Natural killer cell (primary cell): ENCODE data around the gene TMEM45A. TPM values are rescaled to one million over a fixed set of nuclear protein-coding genes. Genes with fewer than 3 reads are reported as not detected.

Experiments used
- ATAC-seq, 3 donors: fragments of 150-1000 bp in 2 of 3; fragments of 200-7000 bp in 1 of 3; cut with Tn5 transposase; 1 replicate in 1 of 3; 2 replicates in 2 of 3; pipeline ENCODE4 v1.10.0; 2021; ENCODE audit warnings: mild to moderate bottlenecking in 2 of 3, moderate library complexity in 2 of 3
- DNase-seq, 2 donors: peaks; one replicate each; pipeline versions ENCODE4 v3.0.0 to v3.0.0-alpha.2; 2013 to 2021; ENCODE audit warnings: mixed read lengths in 1 of 2
- H3K27ac ChIP-seq: one replicate; pipeline ENCODE4 v1.5.1; 2013; ENCODE audit warnings: mild to moderate bottlenecking, low read length
- H3K27me3 ChIP-seq: one replicate; pipeline ENCODE4 v1.6.1; 2013; ENCODE audit warnings: low read length; ENCODE audit not compliant: control insufficient read depth, insufficient read depth
- H3K36me3 ChIP-seq: one replicate; pipeline ENCODE4 v1.6.1; 2013; ENCODE audit warnings: low read length; ENCODE audit not compliant: control insufficient read depth, insufficient read depth
- H3K4me1 ChIP-seq: one replicate; pipeline ENCODE4 v1.6.1; 2013; ENCODE audit warnings: low read length; ENCODE audit not compliant: control insufficient read depth, insufficient read depth
- H3K4me3 ChIP-seq: one replicate; pipeline ENCODE4 v1.5.1; 2013; ENCODE audit warnings: low read length
- H3K9me3 ChIP-seq: one replicate; pipeline ENCODE4 v1.6.1; 2013; ENCODE audit warnings: low read length; ENCODE audit not compliant: control insufficient read depth, insufficient read depth
- H3K27ac Mint-ChIP-seq, 2 donors: one replicate each; pipeline ENCODE4 v1.8.0; 2022; ENCODE audit warnings: mild to moderate bottlenecking in 2 of 2, mixed read lengths in 2 of 2, moderate library complexity in 1 of 2
- H3K27me3 Mint-ChIP-seq, 2 donors: one replicate each; pipeline ENCODE4 v1.8.0; 2022; ENCODE audit warnings: low read depth in 2 of 2, mixed read lengths in 2 of 2
- H3K36me3 Mint-ChIP-seq: one replicate; pipeline ENCODE4 v1.8.0; 2022; ENCODE audit warnings: mixed read lengths
- H3K4me1 Mint-ChIP-seq, 2 donors: one replicate each; pipeline ENCODE4 v1.8.0; 2022; ENCODE audit warnings: mixed read lengths in 2 of 2
- H3K4me3 Mint-ChIP-seq: one replicate; pipeline ENCODE4 v1.8.0; 2022; ENCODE audit warnings: mild to moderate bottlenecking, moderate library complexity, mixed read lengths
- H3K9me3 Mint-ChIP-seq, 2 donors: one replicate each; pipeline ENCODE4 v1.8.0; 2022; ENCODE audit warnings: mixed read lengths in 2 of 2
- WGBS: methylation state at CpG from one replicate; pipeline ENCODE4 v1.1.7; 2013; ENCODE audit warnings: missing lambda C conversion rate; ENCODE audit not compliant: insufficient coverage; 5-methylcytosine and 5-hydroxymethylcytosine counted together
- intact Hi-C: fragments of 100-400 bp; cut with micrococcal nuclease; formaldehyde crosslinking; loops from one replicate; pipeline ENCODE4 v1.14.2; 2022
- total RNA-seq, 4 donors: library from RNA; stranded (reverse); fragments of 120-200 nt in 1 of 4; gene quantifications; one replicate each; pipeline versions ENCODE4 v1.2.3 to v1.2.4, GENCODE V29; 2013 to 2022
- TF ChIP-seq, protein P1 (sequence below): fragments of 200-600 bp; IDR thresholded peaks from one replicate; pipeline ENCODE4 v1.8.0; 2022; ENCODE audit warnings: antibody characterized with exemption

Gene TMEM45A
- total RNA-seq, 3 donors from 2014 or later (not counting 1 experiment from before 2014, with no cell fraction given), result 0.23 to 0.49 (median 0.25) TPM

DNA sequence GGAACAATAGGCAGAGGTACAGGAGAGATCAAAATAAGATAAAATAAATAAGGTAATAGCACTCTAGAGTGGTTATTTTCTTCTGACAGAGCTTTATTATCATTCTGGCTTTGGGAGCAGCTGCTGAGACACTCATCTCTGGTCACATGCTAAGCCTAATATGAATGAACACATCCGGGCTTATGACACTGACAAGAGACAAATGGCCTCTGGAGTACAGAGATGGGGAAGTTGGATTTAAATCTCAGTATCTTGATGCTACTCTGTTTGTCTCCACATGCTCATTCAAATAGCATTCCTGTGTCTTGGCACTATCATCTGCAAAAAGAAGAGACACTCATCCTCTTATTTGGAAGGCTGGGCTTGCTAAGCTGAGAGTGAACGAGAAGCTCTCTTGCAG, 55.6 kb downstream of the TMEM45A start:
- Histone ChIP-seq H3K4me3 (no peak overlapping the region), H3K36me3 (no peaks in the 10 kb centered on the region), H3K27ac (no peak overlapping the region), H3K9me3 (no peaks in the 10 kb centered on the region), H3K4me1 (no peaks in the 10 kb centered on the region), H3K27me3 (no peaks in the 10 kb centered on the region)
- H3K27me3 Mint-ChIP-seq, result peaks cover 10 to 30% of the 10 kb centered on the region in 2 donors
- DNase-seq, result no peak
- H3K27ac Mint-ChIP-seq, result no peak overlapping the region
- intact Hi-C loops, result no loop called here
- no peak for ATAC-seq
- 62% methylated on average over 2 of the region's 2 CpGs for WGBS
- no peaks in the 10 kb centered on the region for H3K9me3 Mint-ChIP-seq
- no peaks in the 10 kb centered on the region for H3K36me3 Mint-ChIP-seq
- H3K4me3 Mint-ChIP-seq, result no peak overlapping the region
- TF ChIP-seq, protein P1, sequence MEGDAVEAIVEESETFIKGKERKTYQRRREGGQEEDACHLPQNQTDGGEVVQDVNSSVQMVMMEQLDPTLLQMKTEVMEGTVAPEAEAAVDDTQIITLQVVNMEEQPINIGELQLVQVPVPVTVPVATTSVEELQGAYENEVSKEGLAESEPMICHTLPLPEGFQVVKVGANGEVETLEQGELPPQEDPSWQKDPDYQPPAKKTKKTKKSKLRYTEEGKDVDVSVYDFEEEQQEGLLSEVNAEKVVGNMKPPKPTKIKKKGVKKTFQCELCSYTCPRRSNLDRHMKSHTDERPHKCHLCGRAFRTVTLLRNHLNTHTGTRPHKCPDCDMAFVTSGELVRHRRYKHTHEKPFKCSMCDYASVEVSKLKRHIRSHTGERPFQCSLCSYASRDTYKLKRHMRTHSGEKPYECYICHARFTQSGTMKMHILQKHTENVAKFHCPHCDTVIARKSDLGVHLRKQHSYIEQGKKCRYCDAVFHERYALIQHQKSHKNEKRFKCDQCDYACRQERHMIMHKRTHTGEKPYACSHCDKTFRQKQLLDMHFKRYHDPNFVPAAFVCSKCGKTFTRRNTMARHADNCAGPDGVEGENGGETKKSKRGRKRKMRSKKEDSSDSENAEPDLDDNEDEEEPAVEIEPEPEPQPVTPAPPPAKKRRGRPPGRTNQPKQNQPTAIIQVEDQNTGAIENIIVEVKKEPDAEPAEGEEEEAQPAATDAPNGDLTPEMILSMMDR, result no peak
- no peaks in the 10 kb centered on the region for H3K4me1 Mint-ChIP-seq

DNA sequence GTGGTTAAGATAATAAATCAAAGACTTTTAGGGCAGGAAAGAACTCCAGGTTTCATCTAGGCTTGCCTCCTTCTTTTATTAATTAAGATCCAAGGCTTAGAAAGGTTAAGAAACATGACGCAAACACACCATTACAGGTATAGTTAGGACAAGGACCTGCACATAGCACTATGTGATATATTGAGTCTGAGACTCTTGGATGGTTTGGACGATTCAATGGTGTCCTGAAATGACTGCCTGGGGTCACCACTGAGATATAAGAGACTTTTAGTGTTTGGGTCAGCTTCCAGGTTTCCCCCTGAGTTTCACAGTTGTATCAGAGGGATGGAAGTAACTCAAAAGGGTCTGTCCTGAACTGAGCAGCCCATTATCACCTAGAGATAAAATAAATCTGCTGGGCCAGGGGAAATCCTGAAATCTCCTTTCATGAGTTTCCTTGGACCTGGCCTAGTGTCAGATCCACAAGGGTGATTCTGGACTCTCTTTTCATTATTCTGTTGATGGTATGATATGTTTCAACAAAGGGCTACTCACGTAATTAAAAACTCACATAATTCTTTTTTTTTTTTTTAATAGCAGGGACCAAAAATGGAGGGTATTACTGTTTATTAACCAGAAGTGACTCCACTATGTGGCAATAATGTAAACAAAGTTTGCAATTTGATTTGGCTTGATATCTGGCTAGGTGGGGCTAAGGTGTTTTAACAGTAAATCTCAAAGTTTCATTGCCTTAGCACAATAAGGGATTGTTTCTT, 61.4 kb downstream of the TMEM45A start:
- Mint-ChIP-seq H3K4me1 (no peaks in the 10 kb centered on the region), H3K27ac (no peak overlapping the region), H3K4me3 (no peak overlapping the region), H3K9me3 (no peaks in the 10 kb centered on the region), H3K27me3 (peaks cover 6 to 7% of the 10 kb centered on the region in 2 donors), H3K36me3 (no peaks in the 10 kb centered on the region)
- TF ChIP-seq, protein P1, result no peak
- Histone ChIP-seq H3K27ac (no peak overlapping the region), H3K27me3 (no peaks in the 10 kb centered on the region), H3K4me1 (no peaks in the 10 kb centered on the region), H3K4me3 (no peak overlapping the region), H3K9me3 (no peaks in the 10 kb centered on the region), H3K36me3 (no peaks in the 10 kb centered on the region)
- intact Hi-C loops, result no loop called here
- ATAC-seq, result no peak
- DNase-seq, result no peak
- WGBS, result 83% methylated on average over 2 of the region's 3 CpGs

GRCh38 chr3:100554373-100554676, 61.9 kb downstream of the TMEM45A start:
- Histone ChIP-seq H3K4me1 (no peaks in the 10 kb centered on the region), H3K27ac (no peak overlapping the region), H3K27me3 (no peaks in the 10 kb centered on the region), H3K9me3 (no peaks in the 10 kb centered on the region), H3K4me3 (no peak overlapping the region), H3K36me3 (no peaks in the 10 kb centered on the region)
- ATAC-seq, result no peak
- intact Hi-C loops, result no loop called here
- H3K4me3 Mint-ChIP-seq, result no peak overlapping the region
- TF ChIP-seq, protein P1, result no peak
- H3K27me3 Mint-ChIP-seq, result peaks cover 4 to 5% of the 10 kb centered on the region in 2 donors
- H3K27ac Mint-ChIP-seq, result no peak overlapping the region
- H3K4me1 Mint-ChIP-seq, result no peaks in the 10 kb centered on the region
- no peaks in the 10 kb centered on the region for H3K36me3 Mint-ChIP-seq
- DNase-seq, result no peak
- no peaks in the 10 kb centered on the region for H3K9me3 Mint-ChIP-seq
